ENCODE measurements around the gene NLN.
"Not testable (repeated sequence)": the region's sequence is repeated elsewhere in the genome, so short reads cannot be mapped to it uniquely, and the experiment has no call there.

NLN gene

GRCh38 chr5:65730910-65731309 lies 8.9 kb downstream of the NLN start:
- in situ Hi-C loops (cut with HindIII; ENCODE audit: low sequenced_read_pairs): no loop called here

GRCh38 chr5:65732046-65732445 lies 10.0 kb downstream of the NLN start:
- in situ Hi-C loops (cut with HindIII; ENCODE audit: low sequenced_read_pairs): not testable (repeated sequence)

- in situ Hi-C loops (cut with HindIII; ENCODE audit: low sequenced_read_pairs): not testable (repeated sequence)
Measured at GRCh38 chr5:65734196-65734775, 12.3 kb downstream of the NLN start.

GRCh38 chr5:65734921-65735320 lies 12.9 kb downstream of the NLN start:
- in situ Hi-C loops (cut with HindIII; ENCODE audit: low sequenced_read_pairs): no loop called here

GRCh38 chr5:65736011-65736410 lies 14.0 kb downstream of the NLN start:
- in situ Hi-C loops (cut with HindIII; ENCODE audit: low sequenced_read_pairs): no loop called here

GRCh38 chr5:65737842-65738241 lies 15.8 kb downstream of the NLN start:
- in situ Hi-C loops (cut with HindIII; ENCODE audit: low sequenced_read_pairs): no loop called here

GRCh38 chr5:65738305-65738704 lies 16.3 kb downstream of the NLN start:
- in situ Hi-C loops (cut with HindIII; ENCODE audit: low sequenced_read_pairs): no loop called here

- in situ Hi-C loops (cut with HindIII; ENCODE audit: low sequenced_read_pairs): no loop called here
Measured at GRCh38 chr5:65739162-65739561, 17.2 kb downstream of the NLN start.

- in situ Hi-C loops (cut with HindIII; ENCODE audit: low sequenced_read_pairs): no loop called here
Measured at GRCh38 chr5:65742565-65743231, 20.7 kb downstream of the NLN start.

GRCh38 chr5:65749221-65749844 lies 27.3 kb downstream of the NLN start:
- in situ Hi-C loops (cut with HindIII; ENCODE audit: low sequenced_read_pairs): no loop called here

- in situ Hi-C loops (cut with HindIII; ENCODE audit: low sequenced_read_pairs): no loop called here
Measured at GRCh38 chr5:65749956-65750355, 28.0 kb downstream of the NLN start.

- in situ Hi-C loops (cut with HindIII; ENCODE audit: low sequenced_read_pairs): no loop called here
Measured at GRCh38 chr5:65750938-65751337, 28.9 kb downstream of the NLN start.

GRCh38 chr5:65753189-65753588 lies 31.2 kb downstream of the NLN start:
- in situ Hi-C loops (cut with HindIII; ENCODE audit: low sequenced_read_pairs): no loop called here

GRCh38 chr5:65758546-65759144 lies 36.6 kb downstream of the NLN start:
- in situ Hi-C loops (cut with HindIII; ENCODE audit: low sequenced_read_pairs): no loop called here

GRCh38 chr5:65760504-65761275 lies 38.7 kb downstream of the NLN start:
- in situ Hi-C loops (cut with HindIII; ENCODE audit: low sequenced_read_pairs): no loop called here

- in situ Hi-C loops (cut with HindIII; ENCODE audit: low sequenced_read_pairs): no loop called here
Measured at GRCh38 chr5:65762234-65762633, 40.2 kb downstream of the NLN start.

GRCh38 chr5:65765582-65765981 lies 43.6 kb downstream of the NLN start:
- in situ Hi-C loops (cut with HindIII; ENCODE audit: low sequenced_read_pairs): no loop called here

- in situ Hi-C loops (cut with HindIII; ENCODE audit: low sequenced_read_pairs): no loop called here
Measured at GRCh38 chr5:65766175-65766574, 44.2 kb downstream of the NLN start.

GRCh38 chr5:65766781-65767180 lies 44.8 kb downstream of the NLN start:
- in situ Hi-C loops (cut with HindIII; ENCODE audit: low sequenced_read_pairs): no loop called here

- in situ Hi-C loops (cut with HindIII; ENCODE audit: low sequenced_read_pairs): no loop called here
Measured at GRCh38 chr5:65767565-65767964, 45.6 kb downstream of the NLN start.

GRCh38 chr5:65768723-65769346 lies 46.8 kb downstream of the NLN start:
- in situ Hi-C loops (cut with HindIII; ENCODE audit: low sequenced_read_pairs): no loop called here

All from DLD1 (cell line).